ACHN (cell line): ENCODE measurements around the gene OR2V2.

Source experiments
- DNase-seq: peaks from one replicate; pipeline ENCODE4 v3.0.0-alpha.2; 2015
- in situ Hi-C: cut with HindIII; loops from 2 replicates; pipeline ENCODE4 v1.10.0; 2017; ENCODE audit warnings: low sequenced_read_pairs, low pct_ligation_motif_present, low pct_unique_long_range_greater_than_20kb

OR2V2 gene

GRCh38 chr5:181184845-181185216 is 37.4 kb downstream of the OR2V2 start:
- no peak for DNase-seq
- in situ Hi-C loops: no loop called here

- in situ Hi-C loops: no loop called here
These were observed 38.2 kb downstream of the OR2V2 start for GRCh38 chr5:181185560-181185959.

GRCh38 chr5:181186022-181186421 is 38.6 kb downstream of the OR2V2 start:
- DNase-seq: no peak
- in situ Hi-C loops: no loop called here

More at GRCh38 chr5:181185560-181185959, 38.2 kb downstream of the OR2V2 start:
- DNase-seq: no peak

GRCh38 chr5:181186986-181187499 is 39.7 kb downstream of the OR2V2 start:
- in situ Hi-C loops: no loop called here
- peak; percentile 49 for DNase-seq

- in situ Hi-C loops: no loop called here
- peak; percentile 80 for DNase-seq
These were observed 40.3 kb downstream of the OR2V2 start for GRCh38 chr5:181187500-181188213.

GRCh38 chr5:181188700-181189362 is 41.4 kb downstream of the OR2V2 start:
- peak; percentile 76 for DNase-seq
- in situ Hi-C loops: no loop called here

GRCh38 chr5:181189363-181189961 is 42.1 kb downstream of the OR2V2 start:
- peak; percentile 37 for DNase-seq
- in situ Hi-C loops: no loop called here

GRCh38 chr5:181189962-181190710 is 42.8 kb downstream of the OR2V2 start:
- in situ Hi-C loops: no loop called here
- no peak for DNase-seq

- in situ Hi-C loops: no loop called here
- peak; percentile 42 for DNase-seq
These were observed 43.5 kb downstream of the OR2V2 start for GRCh38 chr5:181190711-181191525.

- peak; percentile 92 for DNase-seq
- in situ Hi-C loops: no loop called here
These were observed 44.3 kb downstream of the OR2V2 start for GRCh38 chr5:181191526-181192336.

GRCh38 chr5:181192337-181193046 is 45.1 kb downstream of the OR2V2 start:
- in situ Hi-C loops: no loop called here

GRCh38 chr5:181193656-181194055 is 46.3 kb downstream of the OR2V2 start:
- in situ Hi-C loops: no loop called here

More at GRCh38 chr5:181192337-181193046, 45.1 kb downstream of the OR2V2 start:
- DNase-seq: no peak

GRCh38 chr5:181194489-181195248 is 47.3 kb downstream of the OR2V2 start:
- no peak for DNase-seq
- in situ Hi-C loops: no loop called here

More at GRCh38 chr5:181193656-181194055, 46.3 kb downstream of the OR2V2 start:
- no peak for DNase-seq

GRCh38 chr5:181195249-181195761 is 47.9 kb downstream of the OR2V2 start:
- in situ Hi-C loops: no loop called here
- DNase-seq: no peak

GRCh38 chr5:181197326-181197951 is 50.1 kb downstream of the OR2V2 start:
- DNase-seq: no peak
- in situ Hi-C loops: no loop called here
